Measurements from ENCODE around the gene ZBP1.

ZBP1 gene

GRCh38 chr20:57618764-57619050 is 1.5 kb downstream of the ZBP1 start:
- no peak for ATAC-seq
- no peak for TF ChIP-seq TCF4 (CRISPR knock-in tag; IDR thresholded peaks at IDR 0.05; ENCODE audit: borderline replicate concordance)
- no peak for TF ChIP-seq PPARA (CRISPR knock-in tag; IDR thresholded peaks at IDR 0.05; ENCODE audit: borderline replicate concordance)
- no peak for TF ChIP-seq CSRNP3 (CRISPR knock-in tag; IDR thresholded peaks at IDR 0.05)

DNA sequence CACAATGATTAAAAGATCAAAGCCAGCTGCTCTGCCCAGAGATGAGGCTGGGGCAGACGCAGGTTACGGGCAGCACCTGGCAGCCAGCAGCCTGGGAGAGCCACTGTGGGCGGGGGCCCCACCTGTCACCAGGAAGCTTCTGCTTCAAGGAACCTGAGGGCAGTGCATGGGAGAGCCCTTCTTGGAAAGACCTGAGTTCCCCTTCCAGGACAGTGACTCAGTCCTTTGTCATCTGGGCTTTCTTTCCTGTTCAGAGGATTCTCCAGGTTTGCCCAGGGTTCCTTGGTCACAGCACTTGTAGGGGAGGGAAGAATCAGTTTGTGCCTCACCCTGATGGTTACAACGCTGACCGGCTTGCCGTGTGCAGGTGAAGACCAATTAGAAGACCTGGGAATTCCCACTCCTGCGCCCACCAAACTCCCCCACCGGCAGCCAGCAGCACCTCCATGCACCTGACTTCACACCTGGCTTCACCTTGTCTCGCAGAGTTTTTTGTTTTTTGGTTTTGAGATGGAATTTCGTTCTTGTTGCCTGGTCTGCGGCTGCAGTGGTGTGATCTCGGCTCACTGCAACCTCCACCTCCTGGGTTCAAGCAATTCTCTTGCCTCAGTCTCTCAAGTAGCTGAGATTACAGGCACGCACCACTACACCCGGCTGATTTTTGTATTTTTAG is 2.0 kb downstream of the ZBP1 start:
- TF ChIP-seq, protein P1, sequence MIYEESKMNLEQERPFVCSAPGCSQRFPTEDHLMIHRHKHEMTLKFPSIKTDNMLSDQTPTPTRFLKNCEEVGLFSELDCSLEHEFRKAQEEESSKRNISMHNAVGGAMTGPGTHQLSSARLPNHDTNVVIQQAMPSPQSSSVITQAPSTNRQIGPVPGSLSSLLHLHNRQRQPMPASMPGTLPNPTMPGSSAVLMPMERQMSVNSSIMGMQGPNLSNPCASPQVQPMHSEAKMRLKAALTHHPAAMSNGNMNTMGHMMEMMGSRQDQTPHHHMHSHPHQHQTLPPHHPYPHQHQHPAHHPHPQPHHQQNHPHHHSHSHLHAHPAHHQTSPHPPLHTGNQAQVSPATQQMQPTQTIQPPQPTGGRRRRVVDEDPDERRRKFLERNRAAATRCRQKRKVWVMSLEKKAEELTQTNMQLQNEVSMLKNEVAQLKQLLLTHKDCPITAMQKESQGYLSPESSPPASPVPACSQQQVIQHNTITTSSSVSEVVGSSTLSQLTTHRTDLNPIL (CRISPR knock-in tag; IDR thresholded peaks at IDR 0.05; ENCODE audit: low read depth): no peak
- TF ChIP-seq CSDC2 (CRISPR knock-in tag; IDR thresholded peaks at IDR 0.05) (no peak), RARB (CRISPR knock-in tag; IDR thresholded peaks at IDR 0.05) (no peak), ZNF70 (CRISPR knock-in tag; IDR thresholded peaks at IDR 0.05) (no peak), ZFP30 (CRISPR knock-in tag; IDR thresholded peaks at IDR 0.05) (no peak)
- no peak for ATAC-seq

GRCh38 chr20:57617079-57617795 is 3.0 kb downstream of the ZBP1 start:
- TF ChIP-seq SNAI2 (CRISPR knock-in tag; IDR thresholded peaks at IDR 0.05) (no peak), ISL1 (CRISPR knock-in tag; IDR thresholded peaks at IDR 0.05) (no peak), OSR1 (CRISPR knock-in tag; IDR thresholded peaks at IDR 0.05) (no peak), ZNF565 (CRISPR knock-in tag; conservative IDR thresholded peaks at IDR 0.05; ENCODE audit: low read depth) (no peak), RARB (CRISPR knock-in tag; IDR thresholded peaks at IDR 0.05) (no peak), BACH2 (CRISPR knock-in tag; IDR thresholded peaks at IDR 0.05; ENCODE audit: borderline replicate concordance) (no peak), CSDC2 (CRISPR knock-in tag; IDR thresholded peaks at IDR 0.05) (no peak), ARNTL (CRISPR knock-in tag; IDR thresholded peaks at IDR 0.05; ENCODE audit: borderline replicate concordance, low read depth) (no peak)
- ATAC-seq: no peak

- TF ChIP-seq BACH2 (CRISPR knock-in tag; IDR thresholded peaks at IDR 0.05; ENCODE audit: borderline replicate concordance) (no peak), POU6F1 (CRISPR knock-in tag; IDR thresholded peaks at IDR 0.05; ENCODE audit: borderline replicate concordance, low read depth) (no peak), GLIS3 (CRISPR knock-in tag; IDR thresholded peaks at IDR 0.05) (no peak), ISL1 (CRISPR knock-in tag; IDR thresholded peaks at IDR 0.05) (no peak), ZNF8 (CRISPR knock-in tag; IDR thresholded peaks at IDR 0.05) (no peak), TOX (CRISPR knock-in tag; IDR thresholded peaks at IDR 0.05; ENCODE audit: borderline replicate concordance) (no peak)
- ATAC-seq: no peak
Observed at GRCh38 chr20:57616143-57616951, 3.9 kb downstream of the ZBP1 start.

- no peak for ATAC-seq
- TF ChIP-seq CSRNP3 (CRISPR knock-in tag; IDR thresholded peaks at IDR 0.05) (no peak), TCF4 (CRISPR knock-in tag; IDR thresholded peaks at IDR 0.05; ENCODE audit: borderline replicate concordance) (no peak), ZNF70 (CRISPR knock-in tag; IDR thresholded peaks at IDR 0.05) (no peak), ESRRG (CRISPR knock-in tag; IDR thresholded peaks at IDR 0.05) (no peak), ZNF565 (CRISPR knock-in tag; conservative IDR thresholded peaks at IDR 0.05; ENCODE audit: low read depth) (no peak), TOX (CRISPR knock-in tag; IDR thresholded peaks at IDR 0.05; ENCODE audit: borderline replicate concordance) (no peak), GLIS3 (CRISPR knock-in tag; IDR thresholded peaks at IDR 0.05) (no peak), ISL1 (CRISPR knock-in tag; IDR thresholded peaks at IDR 0.05) (no peak), CSDC2 (CRISPR knock-in tag; IDR thresholded peaks at IDR 0.05) (no peak), BACH2 (CRISPR knock-in tag; IDR thresholded peaks at IDR 0.05; ENCODE audit: borderline replicate concordance) (no peak), ZNF8 (CRISPR knock-in tag; IDR thresholded peaks at IDR 0.05) (no peak)
- TF ChIP-seq, protein P2, sequence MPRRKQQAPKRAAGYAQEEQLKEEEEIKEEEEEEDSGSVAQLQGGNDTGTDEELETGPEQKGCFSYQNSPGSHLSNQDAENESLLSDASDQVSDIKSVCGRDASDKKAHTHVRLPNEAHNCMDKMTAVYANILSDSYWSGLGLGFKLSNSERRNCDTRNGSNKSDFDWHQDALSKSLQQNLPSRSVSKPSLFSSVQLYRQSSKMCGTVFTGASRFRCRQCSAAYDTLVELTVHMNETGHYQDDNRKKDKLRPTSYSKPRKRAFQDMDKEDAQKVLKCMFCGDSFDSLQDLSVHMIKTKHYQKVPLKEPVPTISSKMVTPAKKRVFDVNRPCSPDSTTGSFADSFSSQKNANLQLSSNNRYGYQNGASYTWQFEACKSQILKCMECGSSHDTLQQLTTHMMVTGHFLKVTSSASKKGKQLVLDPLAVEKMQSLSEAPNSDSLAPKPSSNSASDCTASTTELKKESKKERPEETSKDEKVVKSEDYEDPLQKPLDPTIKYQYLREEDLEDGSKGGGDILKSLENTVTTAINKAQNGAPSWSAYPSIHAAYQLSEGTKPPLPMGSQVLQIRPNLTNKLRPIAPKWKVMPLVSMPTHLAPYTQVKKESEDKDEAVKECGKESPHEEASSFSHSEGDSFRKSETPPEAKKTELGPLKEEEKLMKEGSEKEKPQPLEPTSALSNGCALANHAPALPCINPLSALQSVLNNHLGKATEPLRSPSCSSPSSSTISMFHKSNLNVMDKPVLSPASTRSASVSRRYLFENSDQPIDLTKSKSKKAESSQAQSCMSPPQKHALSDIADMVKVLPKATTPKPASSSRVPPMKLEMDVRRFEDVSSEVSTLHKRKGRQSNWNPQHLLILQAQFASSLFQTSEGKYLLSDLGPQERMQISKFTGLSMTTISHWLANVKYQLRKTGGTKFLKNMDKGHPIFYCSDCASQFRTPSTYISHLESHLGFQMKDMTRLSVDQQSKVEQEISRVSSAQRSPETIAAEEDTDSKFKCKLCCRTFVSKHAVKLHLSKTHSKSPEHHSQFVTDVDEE (CRISPR knock-in tag; IDR thresholded peaks at IDR 0.05): no peak
- TF ChIP-seq, protein P1 (CRISPR knock-in tag; IDR thresholded peaks at IDR 0.05; ENCODE audit: low read depth): no peak
Observed at GRCh38 chr20:57615445-57615811, 4.8 kb downstream of the ZBP1 start.

All from SK-N-SH treated with all-trans-retinoic acid at 6 μM for 48 hours (cell line).